Activated CD8-positive, alpha-beta T cell treated with anti-CD3 and anti-CD28 coated beads for 36 hours (primary cell): ENCODE results near the gene ANKRD34C. TPM values are rescaled to one million over a fixed set of nuclear protein-coding genes. Genes with fewer than 3 reads are reported as not detected.
"Not testable (repeated sequence)": the region's sequence is repeated elsewhere in the genome, so short reads cannot be mapped to it uniquely, and the experiment has no call there.

Experiments used
- ATAC-seq: fragments of 200-7000 bp; cut with Tn5 transposase; one replicate; pipeline ENCODE4 v1.10.0; 2021; ENCODE audit warnings: mild to moderate bottlenecking, moderate library complexity
- CTCF ChIA-PET: fragments of 350-600 bp; sonication (Branson Sonifier 250); formaldehyde crosslinking; loops from one replicate; lab custom pipeline; 2021; ENCODE audit warnings: antibody characterized with exemption; lab: Charles Lee
- POLR2A ChIA-PET: fragments of 350-600 bp; sonication (Branson Sonifier 250); formaldehyde crosslinking; loops from one replicate; lab custom pipeline; 2021; ENCODE audit warnings: antibody characterized with exemption; lab: Charles Lee
- DNase-seq: peaks from one replicate; pipeline ENCODE4 v3.0.0-alpha.2; 2020
- H3K27ac Mint-ChIP-seq: one replicate; pipeline ENCODE4 v1.8.0; 2021; ENCODE audit warnings: mild to moderate bottlenecking, mixed read lengths
- H3K27me3 Mint-ChIP-seq: one replicate; pipeline ENCODE4 v1.8.0; 2021; ENCODE audit warnings: mixed read lengths
- H3K36me3 Mint-ChIP-seq: one replicate; pipeline ENCODE4 v1.8.0; 2021; ENCODE audit warnings: low read depth, mixed read lengths
- H3K4me1 Mint-ChIP-seq: one replicate; pipeline ENCODE4 v1.8.0; 2021; ENCODE audit warnings: low read depth, mixed read lengths
- H3K4me3 Mint-ChIP-seq: one replicate; pipeline ENCODE4 v1.8.0; 2021; ENCODE audit warnings: mild to moderate bottlenecking, moderate library complexity, mixed read lengths
- H3K9me3 Mint-ChIP-seq: one replicate; pipeline ENCODE4 v1.8.0; 2021; ENCODE audit warnings: mixed read lengths
- intact Hi-C: fragments of 100-400 bp; cut with micrococcal nuclease; formaldehyde crosslinking; loops from one replicate; pipeline ENCODE4 v1.10.0; 2022
- total RNA-seq, 2 experiments: library from RNA; stranded (reverse); gene quantifications; one replicate each; pipeline ENCODE4 v1.2.3, GENCODE V29; 2021
- TF ChIP-seq, protein P1 (sequence below): fragments of 200-600 bp; IDR thresholded peaks from one replicate; pipeline ENCODE4 v1.8.0; 2022; ENCODE audit warnings: antibody characterized with exemption, mild to moderate bottlenecking

The ANKRD34C gene
- total RNA-seq, 2 experiments from 2014 or later: not detected

DNA sequence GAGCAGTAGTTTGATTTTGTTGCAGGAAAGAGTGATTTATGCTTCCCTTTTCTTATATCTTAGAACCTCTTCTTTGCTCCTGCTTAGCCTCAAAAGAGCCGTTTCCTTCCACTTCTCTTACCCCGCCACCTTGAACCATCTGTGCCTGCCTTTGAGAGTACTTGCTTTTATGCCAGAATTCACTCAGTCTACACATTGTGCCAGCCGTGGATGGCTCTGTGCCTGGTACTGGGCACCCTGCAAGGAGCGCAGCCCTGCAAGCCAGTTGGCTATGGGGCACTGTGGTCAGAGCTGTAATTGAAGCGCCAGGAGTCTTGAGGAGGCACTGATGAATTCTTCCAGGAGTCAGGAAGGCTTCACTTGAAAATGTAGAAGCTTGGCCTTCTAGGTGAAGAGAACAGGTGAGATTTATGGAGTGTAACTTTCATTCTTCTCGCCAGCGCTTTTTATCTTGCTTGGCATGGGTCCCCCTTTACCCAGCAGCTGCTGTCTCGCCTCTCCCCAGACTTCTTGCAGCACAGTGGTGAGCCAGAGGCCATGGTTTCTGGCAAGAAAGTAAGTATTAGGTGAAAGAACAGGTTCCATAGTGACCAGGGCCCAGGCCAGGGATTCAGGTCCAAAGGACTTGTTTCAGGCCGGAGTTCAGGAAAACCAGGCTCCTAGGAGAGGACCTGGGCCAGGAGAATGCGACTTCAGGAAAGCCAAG, 33.3 kb downstream of the ANKRD34C start:
- Mint-ChIP-seq H3K36me3 (peaks cover 77% of the 10 kb centered on the region), H3K4me1 (peaks cover 56% of the 10 kb centered on the region), H3K4me3 (no peak overlapping the region), H3K27ac (no peak overlapping the region), H3K9me3 (no peaks in the 10 kb centered on the region), H3K27me3 (no peaks in the 10 kb centered on the region)
- POLR2A ChIA-PET: no interaction called here
- ATAC-seq (no peak), DNase-seq (no peak)
- TF ChIP-seq, protein P1, sequence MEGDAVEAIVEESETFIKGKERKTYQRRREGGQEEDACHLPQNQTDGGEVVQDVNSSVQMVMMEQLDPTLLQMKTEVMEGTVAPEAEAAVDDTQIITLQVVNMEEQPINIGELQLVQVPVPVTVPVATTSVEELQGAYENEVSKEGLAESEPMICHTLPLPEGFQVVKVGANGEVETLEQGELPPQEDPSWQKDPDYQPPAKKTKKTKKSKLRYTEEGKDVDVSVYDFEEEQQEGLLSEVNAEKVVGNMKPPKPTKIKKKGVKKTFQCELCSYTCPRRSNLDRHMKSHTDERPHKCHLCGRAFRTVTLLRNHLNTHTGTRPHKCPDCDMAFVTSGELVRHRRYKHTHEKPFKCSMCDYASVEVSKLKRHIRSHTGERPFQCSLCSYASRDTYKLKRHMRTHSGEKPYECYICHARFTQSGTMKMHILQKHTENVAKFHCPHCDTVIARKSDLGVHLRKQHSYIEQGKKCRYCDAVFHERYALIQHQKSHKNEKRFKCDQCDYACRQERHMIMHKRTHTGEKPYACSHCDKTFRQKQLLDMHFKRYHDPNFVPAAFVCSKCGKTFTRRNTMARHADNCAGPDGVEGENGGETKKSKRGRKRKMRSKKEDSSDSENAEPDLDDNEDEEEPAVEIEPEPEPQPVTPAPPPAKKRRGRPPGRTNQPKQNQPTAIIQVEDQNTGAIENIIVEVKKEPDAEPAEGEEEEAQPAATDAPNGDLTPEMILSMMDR: no peak
- CTCF ChIA-PET: no interaction called here
- intact Hi-C loops: no loop called here

DNA sequence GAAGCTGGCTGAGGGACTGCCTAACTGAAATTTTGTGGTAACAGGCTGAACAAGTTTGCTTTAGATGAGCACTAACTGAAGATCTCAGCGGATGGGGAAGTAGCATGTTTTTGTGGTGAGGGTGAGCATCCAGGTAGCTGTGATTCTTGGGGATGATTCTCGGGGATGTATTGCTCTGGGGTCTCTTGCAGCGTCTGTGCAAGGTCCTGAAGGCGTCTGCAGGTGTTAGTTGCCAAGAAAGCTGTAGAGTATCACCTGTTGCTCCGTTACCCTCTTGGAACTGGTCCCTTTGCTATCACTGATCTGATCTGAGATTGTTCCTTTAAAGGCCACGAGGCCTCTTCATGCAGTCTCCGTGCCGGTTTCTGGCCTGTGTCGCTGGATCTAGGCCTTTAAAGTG, 34.3 kb downstream of the ANKRD34C start:
- Mint-ChIP-seq H3K36me3 (peaks cover 86% of the 10 kb centered on the region), H3K27me3 (no peaks in the 10 kb centered on the region), H3K27ac (no peak overlapping the region), H3K4me1 (peaks cover 53% of the 10 kb centered on the region), H3K9me3 (no peaks in the 10 kb centered on the region), H3K4me3 (no peak overlapping the region)
- CTCF ChIA-PET: no interaction called here
- POLR2A ChIA-PET: no interaction called here
- intact Hi-C loops: no loop called here
- no peak for DNase-seq
- no peak for ATAC-seq
- TF ChIP-seq, protein P1: no peak

DNA sequence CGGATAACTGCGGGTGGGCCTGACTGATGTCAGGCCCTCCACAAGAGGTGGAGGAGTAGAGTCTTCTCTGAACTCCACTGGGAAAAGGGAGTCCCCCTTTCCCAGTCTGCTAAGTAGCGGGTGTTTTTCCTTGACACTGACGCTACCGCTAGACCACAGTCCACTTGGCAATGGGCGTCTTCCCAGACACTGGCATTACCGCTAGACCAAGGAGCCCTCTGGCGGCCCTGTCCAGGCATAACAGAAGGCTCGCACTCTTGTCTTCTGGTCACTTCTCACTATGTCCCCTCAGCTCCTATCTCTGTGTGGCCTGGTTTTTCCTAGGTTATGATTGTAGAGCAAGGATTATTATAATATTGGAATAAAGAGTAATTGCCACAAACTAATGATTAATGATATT, 37.5 kb downstream of the ANKRD34C start:
- H3K9me3 Mint-ChIP-seq, ATAC-seq, DNase-seq, POLR2A ChIA-PET, intact Hi-C loops, H3K27ac Mint-ChIP-seq, H3K27me3 Mint-ChIP-seq, CTCF ChIA-PET, H3K4me3 Mint-ChIP-seq: not testable (repeated sequence)
- Mint-ChIP-seq H3K36me3 (peaks cover 75% of the 10 kb centered on the region), H3K4me1 (peaks cover 28% of the 10 kb centered on the region)

DNA sequence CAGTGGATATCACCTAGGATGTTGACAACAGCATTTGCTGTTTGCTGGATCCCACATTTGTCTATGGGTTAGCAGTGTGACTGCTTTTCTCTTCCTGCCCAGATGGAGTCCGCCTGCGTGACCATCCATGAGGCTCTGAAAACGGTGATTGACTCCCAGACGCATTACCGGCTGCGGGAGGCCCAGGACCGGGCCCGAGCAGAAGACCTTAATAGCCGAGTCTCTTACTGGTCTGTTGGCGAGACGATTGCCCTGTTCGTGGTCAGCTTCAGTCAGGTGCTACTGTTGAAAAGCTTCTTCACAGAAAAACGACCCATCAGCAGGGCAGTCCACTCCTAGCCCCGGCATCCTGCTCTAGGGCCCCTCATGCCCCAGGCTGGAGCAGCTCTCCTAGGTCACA, 39.4 kb downstream of the ANKRD34C start:
- TF ChIP-seq, protein P1: no peak
- H3K36me3 Mint-ChIP-seq: peaks cover 74% of the 10 kb centered on the region
- POLR2A ChIA-PET: no interaction called here

DNA sequence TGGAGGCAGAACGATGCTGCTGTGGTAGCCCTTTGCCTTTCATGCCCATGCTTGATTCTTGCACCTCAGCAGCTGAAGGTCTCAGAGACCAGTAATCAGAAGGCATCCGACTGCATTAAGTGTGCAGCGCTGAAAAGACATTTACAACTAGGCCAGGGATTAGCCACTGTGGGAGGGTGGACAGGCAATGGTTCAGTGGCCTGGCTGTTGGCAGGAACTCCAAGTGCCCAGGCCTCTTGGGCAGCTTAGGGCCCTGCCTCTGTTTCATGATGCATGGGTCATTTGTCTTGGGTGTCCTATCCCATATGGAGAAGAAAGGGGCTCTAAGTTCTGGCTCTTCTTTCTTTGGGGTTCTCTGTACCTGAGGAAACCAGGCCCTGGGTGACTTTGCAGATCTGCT, 39.8 kb downstream of the ANKRD34C start:
- no peak for ATAC-seq
- POLR2A ChIA-PET: no interaction called here
- CTCF ChIA-PET: interaction anchor here (0.9 kb wide), 2 partner anchors 18 kb away, joined by 3 read pairs; no protein-coding TSS in a partner anchor

More for the DNA sequence above, 39.4 kb downstream of the ANKRD34C start:
- CTCF ChIA-PET: interaction anchor here (0.9 kb wide), 1 partner anchor 18 kb away, joined by 3 read pairs; no protein-coding TSS in a partner anchor
- H3K4me3 Mint-ChIP-seq: no peak overlapping the region
- no peaks in the 10 kb centered on the region for H3K27me3 Mint-ChIP-seq
- intact Hi-C loops: no loop called here
- H3K27ac Mint-ChIP-seq: no peak overlapping the region
- H3K9me3 Mint-ChIP-seq: no peaks in the 10 kb centered on the region
- DNase-seq (no peak), ATAC-seq (no peak)
- peaks cover 14% of the 10 kb centered on the region for H3K4me1 Mint-ChIP-seq

More for the DNA sequence above, 39.8 kb downstream of the ANKRD34C start:
- H3K4me1 Mint-ChIP-seq: peaks cover 13% of the 10 kb centered on the region
- H3K36me3 Mint-ChIP-seq: peaks cover 73% of the 10 kb centered on the region
- intact Hi-C loops: no loop called here
- no peaks in the 10 kb centered on the region for H3K9me3 Mint-ChIP-seq
- H3K27ac Mint-ChIP-seq: no peak overlapping the region
- H3K4me3 Mint-ChIP-seq: no peak overlapping the region
- TF ChIP-seq, protein P1: no peak
- H3K27me3 Mint-ChIP-seq: no peaks in the 10 kb centered on the region
- DNase-seq: no peak
